ENCODE measurements around the gene ZNF646. TPM values are rescaled to one million over a fixed set of nuclear protein-coding genes. Genes with fewer than 3 reads are reported as not detected.
A peak's percentile ranks its signal among the peaks of the same experiment; 100 is the strongest.

The ZNF646 gene
- total and polyA plus RNA-seq, 8 donors: 3.9 to 12.6 (median 7.0) TPM

GRCh38 chr16:31105677-31106213, 31.5 kb downstream of the ZNF646 start:
- Histone ChIP-seq H3K27me3 (no peaks in the 10 kb centered on the region), H3K4me1 (peaks cover 4 to 14% (median 11%) of the 10 kb centered on the region in 3 donors), H3K36me3 (peaks cover 0 to 14% (median 0%) of the 10 kb centered on the region in 3 donors), H3K27ac (peak overlapping the region; percentile 35 to 74 (median 60)), H3K4me3 (peak overlapping the region in 1 of 4 donors; percentile 20), H3K9me3 (no peaks in the 10 kb centered on the region)
- WGBS, 2 donors: 8 to 9% methylated on average over 33 of the region's 33 CpGs
- intact Hi-C loops (cut with DNase I): no loop called here
- FAIRE-seq (no peak), DNase-seq (peak; percentile 85 to 96 (median 96)), ATAC-seq (peak; percentile 90 to 94 (median 92))
- TF ChIP-seq, protein P1, sequence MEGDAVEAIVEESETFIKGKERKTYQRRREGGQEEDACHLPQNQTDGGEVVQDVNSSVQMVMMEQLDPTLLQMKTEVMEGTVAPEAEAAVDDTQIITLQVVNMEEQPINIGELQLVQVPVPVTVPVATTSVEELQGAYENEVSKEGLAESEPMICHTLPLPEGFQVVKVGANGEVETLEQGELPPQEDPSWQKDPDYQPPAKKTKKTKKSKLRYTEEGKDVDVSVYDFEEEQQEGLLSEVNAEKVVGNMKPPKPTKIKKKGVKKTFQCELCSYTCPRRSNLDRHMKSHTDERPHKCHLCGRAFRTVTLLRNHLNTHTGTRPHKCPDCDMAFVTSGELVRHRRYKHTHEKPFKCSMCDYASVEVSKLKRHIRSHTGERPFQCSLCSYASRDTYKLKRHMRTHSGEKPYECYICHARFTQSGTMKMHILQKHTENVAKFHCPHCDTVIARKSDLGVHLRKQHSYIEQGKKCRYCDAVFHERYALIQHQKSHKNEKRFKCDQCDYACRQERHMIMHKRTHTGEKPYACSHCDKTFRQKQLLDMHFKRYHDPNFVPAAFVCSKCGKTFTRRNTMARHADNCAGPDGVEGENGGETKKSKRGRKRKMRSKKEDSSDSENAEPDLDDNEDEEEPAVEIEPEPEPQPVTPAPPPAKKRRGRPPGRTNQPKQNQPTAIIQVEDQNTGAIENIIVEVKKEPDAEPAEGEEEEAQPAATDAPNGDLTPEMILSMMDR (IDR thresholded peaks at IDR 0.05): peak; percentile 83 to 89 (median 88)

- Histone ChIP-seq H3K4me3 (no peak overlapping the region), H3K4me1 (peaks cover 4 to 14% (median 11%) of the 10 kb centered on the region in 3 donors), H3K36me3 (peaks cover 0 to 24% (median 0%) of the 10 kb centered on the region in 3 donors), H3K27me3 (no peaks in the 10 kb centered on the region), H3K9me3 (no peaks in the 10 kb centered on the region), H3K27ac (peak overlapping the region in 1 of 4 donors; percentile 61)
- WGBS, 2 donors: 92% methylated on average over 28 of the region's 28 CpGs
- intact Hi-C loops (cut with DNase I): no loop called here
- TF ChIP-seq, protein P1 (IDR thresholded peaks at IDR 0.05): no peak
- FAIRE-seq: no peak
- ATAC-seq: no peak
- peak in 2 of 6 donors; percentile 36 to 37 for DNase-seq
Observed at GRCh38 chr16:31106509-31107464, 32.6 kb downstream of the ZNF646 start.

- H3K27me3 ChIP-seq: no peaks in the 10 kb centered on the region
- FAIRE-seq (no peak), DNase-seq (peak in 1 of 6 donors; percentile 18), ATAC-seq (no peak)
- WGBS, 2 donors: 89 to 95% methylated on average over 6 of the region's 6 CpGs
- H3K9me3 ChIP-seq: no peaks in the 10 kb centered on the region
- peaks cover 0 to 31% (median 0%) of the 10 kb centered on the region in 3 donors for H3K36me3 ChIP-seq
- TF ChIP-seq, protein P1 (IDR thresholded peaks at IDR 0.05): no peak
- H3K4me1 ChIP-seq: peaks cover 4 to 14% (median 11%) of the 10 kb centered on the region in 3 donors
- H3K4me3 ChIP-seq: no peak overlapping the region
- no peak overlapping the region for H3K27ac ChIP-seq
- intact Hi-C loops (cut with DNase I): no loop called here
Observed at GRCh38 chr16:31107465-31107867, 33.2 kb downstream of the ZNF646 start.

DNA sequence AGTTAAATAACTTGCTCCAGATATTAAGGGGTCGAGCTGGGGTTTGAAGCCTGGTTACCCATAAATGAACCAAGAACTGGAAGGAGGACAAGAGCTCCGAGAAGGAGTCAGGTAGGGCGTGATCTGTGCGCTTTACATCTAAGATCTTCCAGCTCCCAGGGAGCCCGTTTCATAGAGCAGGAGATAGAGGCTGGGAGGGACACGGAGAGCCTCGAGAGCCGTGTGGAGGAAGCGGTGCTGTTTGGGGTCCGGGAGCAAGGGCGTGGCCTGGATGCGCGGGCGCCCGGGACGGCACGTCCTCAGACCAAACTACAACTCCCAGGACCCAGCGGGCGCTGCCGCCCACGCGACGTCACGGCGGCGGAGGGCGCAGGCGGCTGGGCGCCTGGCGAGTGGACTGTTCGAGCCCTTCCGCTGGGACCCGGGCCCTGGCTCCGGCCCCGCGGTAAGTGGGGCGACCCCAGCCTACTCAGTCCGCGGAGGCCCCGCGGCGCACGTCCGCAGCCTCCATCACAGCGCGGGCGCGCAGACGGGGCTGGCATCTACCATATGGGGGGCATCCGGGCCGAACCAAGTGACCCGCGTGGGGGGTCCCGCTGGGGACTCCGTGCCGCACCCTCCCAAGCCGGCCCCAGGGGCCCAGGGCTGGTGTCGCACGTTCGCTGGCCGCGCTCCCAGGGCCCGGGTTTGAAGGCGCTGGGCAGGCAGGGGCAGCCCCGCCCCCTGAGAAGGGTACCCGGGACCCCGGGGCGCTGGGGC, 34.0 kb downstream of the ZNF646 start, which contains the start of gene BCKDK:
Gene BCKDK, plus strand, starts transcription at position 352 of the 759 bp plus-strand sequence. CDS start 838 bp downstream, outside the sequence.
- Histone ChIP-seq H3K4me1 (peaks cover 5 to 20% (median 14%) of the 10 kb centered on the region in 3 donors), H3K27ac (peak within 1 kb of the TSS; percentile 86 to 92 (median 91)), H3K4me3 (peak within 1 kb of the TSS; percentile 61 to 100 (median 97)), H3K9me3 (no peaks in the 10 kb centered on the region), H3K36me3 (peaks cover 0 to 31% (median 0%) of the 10 kb centered on the region in 3 donors), H3K27me3 (no peaks in the 10 kb centered on the region)
- TF ChIP-seq, protein P1 (IDR thresholded peaks at IDR 0.05): no peak
- DNase-seq: peak; percentile 65 to 88 (median 75)
- intact Hi-C loops (cut with DNase I): no loop called here
- FAIRE-seq: no peak
- ATAC-seq: peak; percentile 67 to 84 (median 83)
- WGBS, 2 donors: 4 to 5% methylated on average over 58 to 68 of the region's 68 CpGs
